CD14-positive monocyte (primary cell): ENCODE measurements around the gene SCN9A. TPM values are rescaled to one million over a fixed set of nuclear protein-coding genes. Genes with fewer than 3 reads are reported as not detected.

Experiments
- DNase-seq, 3 donors: peaks; one replicate each; pipeline ENCODE4 v3.0.0-alpha.2; 2011 to 2022
- H2AFZ ChIP-seq: 2 replicates; pipeline ENCODE4 v1.6.0; 2012; ENCODE audit warnings: mild to moderate bottlenecking, low read depth, low read length, inconsistent platforms; ENCODE audit not compliant: insufficient read depth, poor library complexity, severe bottlenecking
- H3K27ac ChIP-seq, 2 donors: 1 replicate in 1 of 2; 2 replicates in 1 of 2; pipeline ENCODE4 v1.5.1; 2012 to 2013; ENCODE audit warnings: low read length in 2 of 2, control low read depth in 1 of 2, inconsistent platforms in 1 of 2, low read depth in 1 of 2, mild to moderate bottlenecking in 1 of 2
- H3K27me3 ChIP-seq, 2 donors: one replicate each; pipeline versions ENCODE4 v1.6.0 to v1.6.1; 2011 to 2013; ENCODE audit warnings: low read length in 2 of 2; ENCODE audit not compliant: control insufficient read depth in 2 of 2, insufficient read depth in 2 of 2
- H3K36me3 ChIP-seq, 2 donors: replicated peaks in 1 of 2; 1 replicate in 1 of 2; 2 replicates in 1 of 2; pipeline versions ENCODE4 v1.5.1 to v1.6.1; 2012 to 2013; ENCODE audit warnings: low read length in 2 of 2, control low read depth in 1 of 2, inconsistent platforms in 1 of 2, mild to moderate bottlenecking in 1 of 2; ENCODE audit not compliant: insufficient read depth in 2 of 2, control insufficient read depth in 1 of 2
- H3K4me1 ChIP-seq, 2 donors: 1 replicate in 1 of 2; 2 replicates in 1 of 2; pipeline versions ENCODE4 v1.5.1 to v1.6.1; 2012 to 2013; ENCODE audit warnings: low read length in 2 of 2, control low read depth in 1 of 2, inconsistent platforms in 1 of 2, mild to moderate bottlenecking in 1 of 2, moderate library complexity in 1 of 2; ENCODE audit not compliant: insufficient read depth in 2 of 2, control insufficient read depth in 1 of 2
- H3K4me2 ChIP-seq: replicated peaks from 2 replicates; pipeline ENCODE3; 2012; ENCODE audit warnings: low read length, moderate library complexity, mild to moderate bottlenecking; ENCODE audit not compliant: poor library complexity, severe bottlenecking; ENCODE audit errors: extremely low read depth
- H3K4me3 ChIP-seq, 3 experiments: fragments of 200-600 bp in 1 of 3; sonication (generic) in 1 of 3; replicated peaks in 1 of 3; 1 replicate in 2 of 3; 2 replicates in 1 of 3; pipeline ENCODE4 v1.5.1; 2011 to 2013; ENCODE audit warnings: low read length in 3 of 3, mild to moderate bottlenecking in 3 of 3, control low read depth in 2 of 3, low read depth in 2 of 3, inconsistent platforms in 1 of 3, moderate library complexity in 1 of 3
- H3K79me2 ChIP-seq: 2 replicates; pipeline ENCODE4 v1.6.0; 2012; ENCODE audit warnings: mild to moderate bottlenecking, control low read depth, inconsistent platforms, low read length, moderate library complexity; ENCODE audit not compliant: insufficient read depth
- H3K9ac ChIP-seq: 2 replicates; pipeline ENCODE4 v1.6.0; 2017; ENCODE audit warnings: low read length, mild to moderate bottlenecking; ENCODE audit not compliant: insufficient read depth, poor library complexity, severe bottlenecking
- H3K9me3 ChIP-seq, 2 donors: replicated peaks in 1 of 2; 1 replicate in 1 of 2; 2 replicates in 1 of 2; pipeline versions ENCODE4 v1.5.1 to v1.6.1; 2012 to 2013; ENCODE audit warnings: low read length in 2 of 2, control low read depth in 1 of 2; ENCODE audit not compliant: control insufficient read depth in 1 of 2, insufficient read depth in 1 of 2
- H4K20me1 ChIP-seq: 2 replicates; pipeline ENCODE4 v1.6.0; 2012; ENCODE audit warnings: mild to moderate bottlenecking, low read length, control low read depth, moderate library complexity; ENCODE audit not compliant: insufficient read depth
- H3K27ac Mint-ChIP-seq, 7 donors: one replicate each; pipeline ENCODE4 v1.8.0; 2020; ENCODE audit warnings: mild to moderate bottlenecking in 7 of 7, mixed read lengths in 7 of 7, moderate library complexity in 6 of 7, inconsistent platforms in 2 of 7
- H3K27me3 Mint-ChIP-seq, 3 donors: one replicate each; pipeline ENCODE4 v1.8.0; 2021 to 2022; ENCODE audit warnings: low read depth in 3 of 3, mild to moderate bottlenecking in 3 of 3, mixed read lengths in 3 of 3, moderate library complexity in 3 of 3, inconsistent platforms in 1 of 3
- H3K36me3 Mint-ChIP-seq, 2 donors: one replicate each; pipeline ENCODE4 v1.8.0; 2020; ENCODE audit warnings: mixed read lengths in 2 of 2, inconsistent platforms in 1 of 2, mild to moderate bottlenecking in 1 of 2
- H3K4me1 Mint-ChIP-seq: one replicate; pipeline ENCODE4 v1.8.0; 2020; ENCODE audit warnings: mild to moderate bottlenecking, mixed read lengths
- H3K4me3 Mint-ChIP-seq, 2 donors: one replicate each; pipeline ENCODE4 v1.8.0; 2020; ENCODE audit warnings: mild to moderate bottlenecking in 2 of 2, mixed read lengths in 2 of 2, moderate library complexity in 1 of 2
- H3K9me3 Mint-ChIP-seq, 7 donors: one replicate each; pipeline ENCODE4 v1.8.0; 2020 to 2022; ENCODE audit warnings: mixed read lengths in 7 of 7, mild to moderate bottlenecking in 6 of 7, moderate library complexity in 6 of 7, inconsistent platforms in 2 of 7
- WGBS: methylation state at CpG from one replicate; pipeline ENCODE4 v1.1.5; 2013; ENCODE audit warnings: missing lambda C conversion rate; ENCODE audit not compliant: insufficient coverage; 5-methylcytosine and 5-hydroxymethylcytosine counted together
- intact Hi-C, 2 donors: fragments of 100-400 bp; cut with micrococcal nuclease; formaldehyde crosslinking; loops; one replicate each; pipeline versions ENCODE4 v1.15.0 to v1.15.1; 2023
- polyA plus RNA-seq, 3 donors: library from polyadenylated mRNA; depleted of rRNA in 1 of 3; unstranded in 2 of 3; stranded (reverse) in 1 of 3; fragments of 300-500 nt in 2 of 3; fragments of >200 nt in 1 of 3; fragmentation: Illumina TruSeq in 2 of 3; gene quantifications; 1 replicate in 2 of 3; 2 replicates in 1 of 3; pipeline ENCODE4 v1.2.3, GENCODE V29; 2012 to 2021
- TF ChIP-seq, protein P1 (sequence below): fragments of 200-600 bp; IDR thresholded peaks from one replicate; pipeline ENCODE4 v1.8.0; 2022; ENCODE audit warnings: antibody characterized with exemption, mild to moderate bottlenecking

Gene SCN9A
- polyA plus RNA-seq, 3 donors: 0.24 to 0.67 (median 0.26) TPM

DNA sequence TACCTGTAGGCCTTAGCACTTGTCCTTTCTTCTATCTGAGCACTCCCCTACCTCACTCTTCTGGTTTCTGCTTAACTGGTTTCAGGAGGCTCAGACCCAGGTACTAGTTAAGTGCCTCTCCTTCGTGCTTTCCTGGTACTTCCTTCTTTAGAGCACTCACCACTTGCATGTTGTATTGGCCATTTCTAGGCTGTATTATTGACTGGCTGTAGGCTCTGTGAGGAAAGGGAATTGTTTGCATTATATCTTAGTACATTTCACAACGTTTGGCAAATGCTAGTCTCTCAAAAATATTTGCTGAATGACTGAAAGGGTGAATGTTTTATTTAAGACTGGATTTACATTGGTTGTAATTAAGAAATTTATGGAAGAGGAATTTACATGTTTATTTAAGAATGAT, 212.0 kb downstream of the SCN9A start:
- intact Hi-C loops: no loop called here
- WGBS: no CpG with 5 or more reads among the region's 2 CpGs
- H3K4me1 Mint-ChIP-seq: no peaks in the 10 kb centered on the region
- TF ChIP-seq, protein P1, sequence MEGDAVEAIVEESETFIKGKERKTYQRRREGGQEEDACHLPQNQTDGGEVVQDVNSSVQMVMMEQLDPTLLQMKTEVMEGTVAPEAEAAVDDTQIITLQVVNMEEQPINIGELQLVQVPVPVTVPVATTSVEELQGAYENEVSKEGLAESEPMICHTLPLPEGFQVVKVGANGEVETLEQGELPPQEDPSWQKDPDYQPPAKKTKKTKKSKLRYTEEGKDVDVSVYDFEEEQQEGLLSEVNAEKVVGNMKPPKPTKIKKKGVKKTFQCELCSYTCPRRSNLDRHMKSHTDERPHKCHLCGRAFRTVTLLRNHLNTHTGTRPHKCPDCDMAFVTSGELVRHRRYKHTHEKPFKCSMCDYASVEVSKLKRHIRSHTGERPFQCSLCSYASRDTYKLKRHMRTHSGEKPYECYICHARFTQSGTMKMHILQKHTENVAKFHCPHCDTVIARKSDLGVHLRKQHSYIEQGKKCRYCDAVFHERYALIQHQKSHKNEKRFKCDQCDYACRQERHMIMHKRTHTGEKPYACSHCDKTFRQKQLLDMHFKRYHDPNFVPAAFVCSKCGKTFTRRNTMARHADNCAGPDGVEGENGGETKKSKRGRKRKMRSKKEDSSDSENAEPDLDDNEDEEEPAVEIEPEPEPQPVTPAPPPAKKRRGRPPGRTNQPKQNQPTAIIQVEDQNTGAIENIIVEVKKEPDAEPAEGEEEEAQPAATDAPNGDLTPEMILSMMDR: no peak
- Histone ChIP-seq H2AFZ (no peak overlapping the region), H3K4me2 (no peak overlapping the region), H3K9ac (no peak overlapping the region), H3K4me1 (no peaks in the 10 kb centered on the region), H3K4me3 (no peak overlapping the region), H3K27me3 (no peaks in the 10 kb centered on the region), H3K36me3 (no peaks in the 10 kb centered on the region), H3K27ac (no peak overlapping the region), H3K9me3 (no peaks in the 10 kb centered on the region), H3K79me2 (no peaks in the 10 kb centered on the region), H4K20me1 (no peaks in the 10 kb centered on the region)
- DNase-seq: no peak
- H3K4me3 Mint-ChIP-seq: no peak overlapping the region
- no peaks in the 10 kb centered on the region for H3K36me3 Mint-ChIP-seq
- no peak overlapping the region for H3K27ac Mint-ChIP-seq
- H3K9me3 Mint-ChIP-seq: peaks cover 0 to 2% (median 0%) of the 10 kb centered on the region in 7 donors
- peaks cover 0 to 1% (median 1%) of the 10 kb centered on the region in 3 donors for H3K27me3 Mint-ChIP-seq

DNA sequence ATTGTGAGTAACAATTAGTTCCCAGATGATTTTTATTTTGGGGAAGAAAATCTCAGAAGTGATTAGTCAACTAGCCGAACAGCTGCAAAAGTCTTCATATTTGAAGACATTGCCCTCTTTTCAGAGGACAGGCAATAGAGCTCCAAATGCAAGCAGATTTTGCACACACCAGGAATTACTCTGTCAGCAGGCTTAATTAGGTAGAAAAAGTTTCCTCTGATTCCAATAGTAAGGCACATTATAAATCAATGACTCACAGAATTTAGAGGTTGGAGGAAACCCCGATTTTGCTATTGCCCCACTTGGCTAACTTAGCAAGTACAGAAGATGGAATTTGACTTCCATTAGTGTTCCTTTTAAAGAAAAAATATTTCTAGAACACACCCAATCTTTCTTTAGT, 217.2 kb downstream of the SCN9A start:
- H3K4me3 ChIP-seq: no peak overlapping the region
- no peaks in the 10 kb centered on the region for H4K20me1 ChIP-seq
- no peak overlapping the region for H3K4me2 ChIP-seq
- intact Hi-C loops: no loop called here
- Mint-ChIP-seq H3K9me3 (peaks cover 0 to 2% (median 0%) of the 10 kb centered on the region in 7 donors), H3K4me3 (no peak overlapping the region), H3K27me3 (peaks cover 0 to 3% (median 0%) of the 10 kb centered on the region in 3 donors), H3K36me3 (no peaks in the 10 kb centered on the region), H3K4me1 (no peaks in the 10 kb centered on the region), H3K27ac (no peak overlapping the region)
- no peak overlapping the region for H3K27ac ChIP-seq
- TF ChIP-seq, protein P1: no peak
- H2AFZ ChIP-seq: no peak overlapping the region
- no peak overlapping the region for H3K9ac ChIP-seq
- no CpG with 5 or more reads among the region's 2 CpGs for WGBS
- no peaks in the 10 kb centered on the region for H3K9me3 ChIP-seq
- no peak for DNase-seq
- no peaks in the 10 kb centered on the region for H3K27me3 ChIP-seq
- no peaks in the 10 kb centered on the region for H3K4me1 ChIP-seq
- no peaks in the 10 kb centered on the region for H3K79me2 ChIP-seq
- H3K36me3 ChIP-seq: no peaks in the 10 kb centered on the region
